ENCODE results near the gene MUCL3. TPM values are rescaled to one million over a fixed set of nuclear protein-coding genes. Genes with fewer than 3 reads are reported as not detected.
"Not testable (repeated sequence)": the region's sequence is repeated elsewhere in the genome, so short reads cannot be mapped to it uniquely, and the experiment has no call there.

MUCL3 gene
- total RNA-seq, 1 donor from 2014 or later, result not detected

- FAIRE-seq (no peak), DNase-seq (ENCODE audit: low spot score in 2 of 2) (no peak)
These were observed 27.8 kb upstream of the MUCL3 start for GRCh38 chr6:30912746-30913520.

DNA sequence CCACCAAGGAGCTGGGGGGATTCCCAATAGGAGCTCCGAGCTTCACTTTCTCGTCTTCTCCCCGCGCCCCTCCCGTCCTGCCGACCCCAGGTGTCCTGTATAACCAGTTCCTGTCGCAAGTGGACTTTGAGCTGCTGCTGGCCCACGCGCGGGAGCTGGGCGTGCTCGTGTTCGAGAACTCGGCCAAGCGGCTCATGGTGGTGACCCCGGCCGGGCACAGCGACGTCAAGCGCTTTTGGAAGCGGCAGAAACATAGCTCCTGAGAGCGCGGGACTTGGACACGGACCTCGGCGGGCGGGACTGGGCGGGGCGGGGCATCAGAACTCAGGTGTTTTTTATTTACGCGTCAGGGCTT, 27.1 kb upstream of the MUCL3 start:
- FAIRE-seq (no peak), DNase-seq (ENCODE audit: low spot score in 2 of 2) (no peak)

DNA sequence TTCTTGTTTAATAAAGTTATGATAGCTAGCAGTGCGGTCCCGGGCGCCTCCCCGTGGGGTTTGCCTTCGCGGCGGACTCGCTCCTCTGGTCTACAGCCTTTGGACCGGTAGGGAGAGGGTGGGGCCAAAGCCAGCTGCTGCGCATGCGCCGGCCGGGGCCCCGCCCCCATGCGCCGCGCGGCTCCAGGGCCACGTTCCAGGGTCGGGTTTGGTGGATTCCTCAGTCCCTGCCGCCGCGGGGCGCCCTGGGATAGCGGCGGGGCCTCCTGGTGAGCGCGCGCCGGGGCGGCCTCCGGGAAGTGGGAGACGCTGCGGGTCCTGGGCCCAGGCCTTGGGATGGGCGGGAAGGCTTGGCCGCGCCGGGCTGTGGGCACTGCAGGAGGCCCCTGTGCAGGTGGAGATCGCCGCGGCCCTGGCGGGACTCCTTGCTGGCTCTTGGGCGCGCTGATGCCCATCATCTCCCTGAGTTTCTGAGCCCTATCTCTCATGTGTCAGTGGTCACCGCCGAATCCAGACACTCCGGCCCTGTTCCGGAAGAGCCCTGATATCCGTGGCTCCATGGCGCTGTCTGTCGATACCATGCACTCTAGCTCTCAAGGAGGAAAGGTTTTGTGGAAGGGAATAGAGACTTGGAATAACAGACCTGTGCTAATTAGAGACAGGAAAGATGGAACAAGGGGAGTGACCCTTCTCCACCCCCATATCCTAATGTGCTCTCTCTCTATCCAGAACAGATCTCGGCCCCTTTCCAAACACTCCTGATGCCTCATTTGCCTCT, 26.5 kb upstream of the MUCL3 start, which contains the start of gene VARS2:
VARS2 (plus strand) TSS at position 163 of the 778 bp plus-strand sequence; CDS start at position 762, 599 bp downstream.
- DNase-seq (ENCODE audit: low spot score in 2 of 2) (peak; percentile 95 to 97), FAIRE-seq (no peak)

DNA sequence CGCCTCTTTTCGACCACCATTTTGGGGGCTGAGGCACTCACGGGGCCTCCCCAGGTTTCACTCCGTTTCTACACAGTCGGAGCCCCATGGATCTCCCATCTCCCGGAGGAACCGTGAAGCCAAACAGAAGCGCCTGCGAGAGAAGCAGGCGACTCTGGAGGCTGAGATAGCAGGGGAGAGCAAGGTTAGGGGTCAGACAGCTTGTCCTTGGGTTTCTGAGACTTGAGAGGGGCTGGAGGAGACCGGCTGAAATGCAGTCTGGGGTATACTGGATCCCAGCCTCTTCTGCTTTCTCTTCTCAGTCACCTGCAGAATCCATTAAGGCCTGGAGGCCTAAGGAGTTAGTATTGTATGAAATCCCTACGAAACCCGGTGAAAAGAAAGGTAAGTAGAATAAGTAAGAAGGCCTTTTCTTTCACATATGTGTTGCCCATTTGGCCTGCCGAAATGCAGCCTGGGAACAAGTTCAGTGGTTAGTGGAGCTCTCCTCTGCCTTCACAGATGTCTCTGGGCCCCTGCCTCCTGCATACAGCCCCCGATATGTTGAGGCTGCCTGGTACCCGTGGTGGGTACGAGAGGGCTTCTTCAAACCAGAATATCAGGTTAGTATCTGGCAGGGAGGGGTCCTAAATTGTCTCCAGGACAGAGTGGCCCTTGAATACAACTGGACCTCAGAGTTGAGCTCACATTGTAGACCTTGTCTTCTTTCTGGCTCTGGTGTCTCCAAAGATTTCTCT, 25.8 kb upstream of the MUCL3 start:
- FAIRE-seq (no peak), DNase-seq (ENCODE audit: low spot score in 2 of 2) (no peak)

GRCh38 chr6:30915591-30915946, 25.2 kb upstream of the MUCL3 start:
- FAIRE-seq, result no peak
- peak; percentile 80 to 81 for DNase-seq (ENCODE audit: low spot score in 2 of 2)

DNA sequence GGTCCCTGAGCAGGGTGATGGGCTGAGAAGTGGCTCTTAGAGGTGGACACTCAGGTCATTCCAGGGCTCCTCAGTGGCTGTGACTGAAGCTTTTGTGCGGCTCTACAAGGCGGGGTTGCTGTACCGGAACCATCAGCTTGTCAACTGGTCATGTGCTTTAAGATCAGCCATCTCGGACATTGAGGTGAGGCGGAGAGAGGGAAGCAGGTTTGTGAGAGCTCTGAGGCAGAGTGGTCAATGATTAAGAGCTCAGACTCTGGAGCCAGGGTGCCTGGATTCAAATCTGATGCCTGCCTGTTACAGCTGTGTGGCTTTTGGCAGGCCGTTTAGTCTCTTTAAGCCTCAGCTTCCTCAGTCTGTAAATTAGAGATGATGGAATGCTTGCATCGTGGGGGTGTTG, 23.7 kb upstream of the MUCL3 start:
- no peak for DNase-seq (ENCODE audit: low spot score in 2 of 2)
- FAIRE-seq, result no peak

GRCh38 chr6:30917487-30917886, 23.3 kb upstream of the MUCL3 start:
- no peak for DNase-seq (ENCODE audit: low spot score in 2 of 2)
- no peak for FAIRE-seq

- no peak for FAIRE-seq
- no peak for DNase-seq (ENCODE audit: low spot score in 2 of 2)
These were observed 22.1 kb upstream of the MUCL3 start for GRCh38 chr6:30918670-30919069.

GRCh38 chr6:30922447-30922852, 18.3 kb upstream of the MUCL3 start:
- DNase-seq (ENCODE audit: low spot score in 2 of 2) (no peak), FAIRE-seq (no peak)

GRCh38 chr6:30924040-30924627, 16.6 kb upstream of the MUCL3 start:
- not testable (repeated sequence) for FAIRE-seq

GRCh38 chr6:30926644-30927043, 14.1 kb upstream of the MUCL3 start:
- DNase-seq (ENCODE audit: low spot score in 2 of 2) (no peak), FAIRE-seq (no peak)

More at GRCh38 chr6:30924040-30924627, 16.6 kb upstream of the MUCL3 start:
- not testable (repeated sequence) for DNase-seq (ENCODE audit: low spot score in 2 of 2)

- not testable (repeated sequence) for DNase-seq (ENCODE audit: low spot score in 2 of 2); FAIRE-seq
These were observed 13.7 kb upstream of the MUCL3 start for GRCh38 chr6:30927080-30927479.

- FAIRE-seq, result no peak
- no peak for DNase-seq (ENCODE audit: low spot score in 2 of 2)
These were observed 12.1 kb upstream of the MUCL3 start for GRCh38 chr6:30928677-30929076.

- no peak for DNase-seq (ENCODE audit: low spot score in 2 of 2)
- no peak for FAIRE-seq
These were observed 10.3 kb upstream of the MUCL3 start for GRCh38 chr6:30930506-30930905.

DNA sequence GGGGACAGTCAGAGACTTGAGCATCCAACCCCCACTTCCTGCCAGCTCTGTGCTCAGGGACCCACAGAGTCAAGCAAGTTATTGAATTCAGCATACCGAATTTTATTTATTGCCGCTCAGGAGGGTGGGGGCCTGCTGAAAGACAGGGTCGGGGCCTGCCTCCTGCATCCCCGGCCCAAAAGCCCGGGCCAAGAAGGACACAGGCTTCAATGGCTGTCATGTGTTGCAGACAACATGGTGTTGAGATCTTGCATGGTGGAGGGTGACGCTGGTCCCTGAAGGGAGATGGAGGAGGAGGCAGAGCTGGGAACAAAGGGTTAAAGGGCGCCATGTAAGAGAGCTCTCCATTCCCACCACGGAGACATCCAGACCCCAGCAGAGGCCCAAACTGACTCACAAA, 9.5 kb upstream of the MUCL3 start:
- no peak for DNase-seq (ENCODE audit: low spot score in 2 of 2)
- FAIRE-seq, result no peak

- DNase-seq (ENCODE audit: low spot score in 2 of 2) (no peak), FAIRE-seq (no peak)
These were observed 8.7 kb upstream of the MUCL3 start, which contains the start of gene SFTA2 for GRCh38 chr6:30931969-30932645. Gene SFTA2 (minus strand): TSS chr6:30932170. CDS start chr6:30932096, 74 bp downstream.

GRCh38 chr6:30932665-30933365, 8.0 kb upstream of the MUCL3 start:
- no peak for DNase-seq (ENCODE audit: low spot score in 2 of 2)
- no peak for FAIRE-seq

GRCh38 chr6:30935018-30935417, 5.8 kb upstream of the MUCL3 start:
- DNase-seq (ENCODE audit: low spot score in 2 of 2) (no peak), FAIRE-seq (no peak)

GRCh38 chr6:30937265-30937664, 3.5 kb upstream of the MUCL3 start:
- no peak for FAIRE-seq
- no peak for DNase-seq (ENCODE audit: low spot score in 2 of 2)

All from frontal cortex (tissue), 4 donors.